BJ (cell line): Measurements from ENCODE around the gene DOK3. TPM values are rescaled to one million over a fixed set of nuclear protein-coding genes. Genes with fewer than 3 reads are reported as not detected.

Source experiments
- CTCF ChIA-PET: fragments of 350-600 bp; formaldehyde crosslinking; extraction: SDS; loops from one replicate; lab custom pipeline; 2021; ENCODE audit warnings: antibody characterized with exemption, inconsistent platforms; lab: Yijun Ruan, JAX
- POLR2A ChIA-PET: fragments of 300-600 bp; sonication (Branson Sonifier 250); formaldehyde crosslinking; extraction: SDS; loops from one replicate; lab custom pipeline; 2021; ENCODE audit warnings: antibody characterized with exemption; lab: Charles Lee
- DNase-seq: peaks from one replicate; pipeline ENCODE4 v3.0.0-alpha.2; 2011; ENCODE audit warnings: low read depth
- H3K27me3 ChIP-seq: 2 replicates; pipeline ENCODE4 v1.6.0; 2011; ENCODE audit warnings: low read length; ENCODE audit not compliant: control insufficient read depth, insufficient read depth
- H3K36me3 ChIP-seq: 2 replicates; pipeline ENCODE4 v1.5.1; 2011; ENCODE audit warnings: low read length; ENCODE audit not compliant: control insufficient read depth, insufficient read depth
- H3K4me3 ChIP-seq: 2 replicates; pipeline ENCODE4 v1.5.1; 2011; ENCODE audit warnings: low read depth, mild to moderate bottlenecking, control low read depth, low read length
- CTCF ChIP-seq: IDR thresholded peaks from 2 replicates; pipeline ENCODE4 v1.5.1; 2011; ENCODE audit warnings: low read depth, mild to moderate bottlenecking, control low read depth, inconsistent platforms, low read length, moderate library complexity; ENCODE audit not compliant: insufficient read depth
- polyA plus RNA-seq: library from polyadenylated mRNA; depleted of rRNA; stranded (reverse); fragments of >200 nt; gene quantifications from 2 replicates; pipeline ENCODE4 v1.2.3, GENCODE V29; 2011

Gene DOK3
- polyA plus RNA-seq, 1 experiment, result 1.2 TPM

GRCh38 chr5:177510567-177511053, 984 bp upstream of the DOK3 start:
- POLR2A ChIA-PET, result no interaction called here
- Histone ChIP-seq H3K27me3 (no peaks in the 10 kb centered on the region), H3K4me3 (no peak overlapping the region), H3K36me3 (peaks cover 41% of the 10 kb centered on the region)
- DNase-seq, result no peak
- no peak for TF ChIP-seq CTCF
- CTCF ChIA-PET, result interaction anchor here (0.8 to 3.6 kb wide), 3 partner anchors 9 to 20 kb away, joined by 3 to 26 read pairs (median 3); no protein-coding TSS in a partner anchor

- ChIA-PET CTCF (interaction anchor here (0.9 to 3.6 kb wide), 3 partner anchors 9 to 106 kb away, joined by 3 to 26 read pairs (median 8); no protein-coding TSS in a partner anchor), POLR2A (no interaction called here)
- no peak for TF ChIP-seq CTCF
- DNase-seq, result no peak
- no peaks in the 10 kb centered on the region for H3K27me3 ChIP-seq
- H3K36me3 ChIP-seq, result peaks cover 41% of the 10 kb centered on the region
- H3K4me3 ChIP-seq, result no peak overlapping the region
These were observed 453 bp upstream of the DOK3 start for GRCh38 chr5:177509991-177510566.

GRCh38 chr5:177508837-177509236, 789 bp downstream of the DOK3 start:
- ChIA-PET CTCF (interaction anchor here (1.0 to 3.6 kb wide), 5 partner anchors 7 to 118 kb away, joined by 5 to 26 read pairs (median 6); no protein-coding TSS in a partner anchor), POLR2A (no interaction called here)
- no peak for DNase-seq
- Histone ChIP-seq H3K36me3 (peaks cover 31% of the 10 kb centered on the region), H3K4me3 (no peak overlapping the region), H3K27me3 (no peaks in the 10 kb centered on the region)
- TF ChIP-seq CTCF, result no peak

GRCh38 chr5:177508221-177508611, 1.4 kb downstream of the DOK3 start:
- TF ChIP-seq CTCF, result no peak
- Histone ChIP-seq H3K36me3 (peaks cover 28% of the 10 kb centered on the region), H3K27me3 (no peaks in the 10 kb centered on the region), H3K4me3 (no peak overlapping the region)
- DNase-seq, result no peak
- CTCF ChIA-PET, result interaction anchor here (1.0 to 1.9 kb wide), 5 partner anchors 10 to 117 kb away, joined by 4 to 8 read pairs (median 5); no protein-coding TSS in a partner anchor
- POLR2A ChIA-PET, result no interaction called here

- Histone ChIP-seq H3K36me3 (peaks cover 23% of the 10 kb centered on the region), H3K27me3 (no peaks in the 10 kb centered on the region), H3K4me3 (no peak overlapping the region)
- DNase-seq, result no peak
- ChIA-PET CTCF (interaction anchor here (0.7 to 1.8 kb wide), 4 partner anchors 8 to 53 kb away, joined by 4 to 6 read pairs (median 4); no protein-coding TSS in a partner anchor), POLR2A (interaction anchor here (0.5 kb wide), 1 partner anchor 494 kb away, joined by 6 read pairs; no protein-coding TSS in a partner anchor)
- no peak for TF ChIP-seq CTCF
These were observed 1.9 kb downstream of the DOK3 start for GRCh38 chr5:177507596-177508220.
